T-helper 2 cell treated with Interferon-gamma antibody and Interleukin-4, amounts not matched to agents 5 μg/mL and 100 μg/mL, for 36 hours (primary cell): ENCODE results near the gene ARPP19.

Source experiments
- DNase-seq: peaks from one replicate; pipeline ENCODE4 v3.0.0; 2021; ENCODE audit warnings: low spot score
- H3K27ac Mint-ChIP-seq: one replicate; pipeline ENCODE4 v1.8.0; 2021; ENCODE audit warnings: mild to moderate bottlenecking, mixed read lengths
- H3K27me3 Mint-ChIP-seq: one replicate; pipeline ENCODE4 v1.8.0; 2021; ENCODE audit warnings: low read depth, mixed read lengths
- H3K36me3 Mint-ChIP-seq: one replicate; pipeline ENCODE4 v1.8.0; 2021; ENCODE audit warnings: low read depth, mixed read lengths
- H3K4me1 Mint-ChIP-seq: one replicate; pipeline ENCODE4 v1.8.0; 2021; ENCODE audit warnings: low read depth, mixed read lengths
- H3K4me3 Mint-ChIP-seq: one replicate; pipeline ENCODE4 v1.8.0; 2022; ENCODE audit warnings: mild to moderate bottlenecking, moderate library complexity, mixed read lengths
- H3K9me3 Mint-ChIP-seq: one replicate; pipeline ENCODE4 v1.8.0; 2021; ENCODE audit warnings: mixed read lengths

Gene ARPP19

GRCh38 chr15:52529341-52529924 lies 39.4 kb downstream of the ARPP19 start:
- Mint-ChIP-seq H3K36me3 (peaks cover 4% of the 10 kb centered on the region), H3K27me3 (peaks cover 14% of the 10 kb centered on the region), H3K9me3 (no peaks in the 10 kb centered on the region), H3K4me1 (peaks cover 20% of the 10 kb centered on the region), H3K27ac (peak overlapping the region; percentile 77), H3K4me3 (peak overlapping the region; percentile 78)
- no peak for DNase-seq

- Mint-ChIP-seq H3K27me3 (peaks cover 14% of the 10 kb centered on the region), H3K27ac (peak within 1 kb of the TSS; percentile 82), H3K4me1 (peaks cover 20% of the 10 kb centered on the region), H3K9me3 (no peaks in the 10 kb centered on the region), H3K36me3 (peaks cover 4% of the 10 kb centered on the region), H3K4me3 (peak within 1 kb of the TSS; percentile 93)
- DNase-seq: peak; percentile 79
Measured at GRCh38 chr15:52528564-52529340, 40.1 kb downstream of the ARPP19 start, which contains the start of gene MYO5A. MYO5A (minus strand) TSS chr15:52528880; CDS start chr15:52528806, 74 bp downstream.

GRCh38 chr15:52527911-52528563 lies 40.8 kb downstream of the ARPP19 start:
- Mint-ChIP-seq H3K27me3 (peaks cover 10% of the 10 kb centered on the region), H3K9me3 (no peaks in the 10 kb centered on the region), H3K4me1 (peaks cover 20% of the 10 kb centered on the region), H3K4me3 (peak overlapping the region; percentile 93), H3K27ac (peak overlapping the region; percentile 82), H3K36me3 (peaks cover 4% of the 10 kb centered on the region)
- DNase-seq: peak; percentile 28

- Mint-ChIP-seq H3K27me3 (peaks cover 10% of the 10 kb centered on the region), H3K36me3 (peaks cover 4% of the 10 kb centered on the region)
Measured at GRCh38 chr15:52527196-52527910, 41.5 kb downstream of the ARPP19 start.

GRCh38 chr15:52524223-52525136 lies 44.4 kb downstream of the ARPP19 start:
- Mint-ChIP-seq H3K36me3 (peaks cover 4% of the 10 kb centered on the region), H3K27me3 (no peaks in the 10 kb centered on the region), H3K9me3 (no peaks in the 10 kb centered on the region), H3K4me3 (no peak overlapping the region), H3K27ac (no peak overlapping the region), H3K4me1 (peaks cover 16% of the 10 kb centered on the region)
- DNase-seq: no peak

More at GRCh38 chr15:52527196-52527910, 41.5 kb downstream of the ARPP19 start:
- peak overlapping the region; percentile 82 for H3K27ac Mint-ChIP-seq
- H3K4me1 Mint-ChIP-seq: peaks cover 19% of the 10 kb centered on the region
- H3K4me3 Mint-ChIP-seq: peak overlapping the region; percentile 93
- no peaks in the 10 kb centered on the region for H3K9me3 Mint-ChIP-seq
- DNase-seq: no peak

- H3K27ac Mint-ChIP-seq: no peak overlapping the region
- H3K4me3 Mint-ChIP-seq: no peak overlapping the region
- peaks cover 20% of the 10 kb centered on the region for H3K4me1 Mint-ChIP-seq
Measured at GRCh38 chr15:52523647-52524046, 45.2 kb downstream of the ARPP19 start.

GRCh38 chr15:52523192-52523591 lies 45.6 kb downstream of the ARPP19 start:
- Mint-ChIP-seq H3K36me3 (peaks cover 4% of the 10 kb centered on the region), H3K9me3 (no peaks in the 10 kb centered on the region), H3K27ac (no peak overlapping the region), H3K4me3 (no peak overlapping the region), H3K4me1 (peaks cover 23% of the 10 kb centered on the region), H3K27me3 (no peaks in the 10 kb centered on the region)
- DNase-seq: no peak

More at GRCh38 chr15:52523647-52524046, 45.2 kb downstream of the ARPP19 start:
- H3K36me3 Mint-ChIP-seq: peaks cover 4% of the 10 kb centered on the region
- H3K9me3 Mint-ChIP-seq: no peaks in the 10 kb centered on the region
- no peaks in the 10 kb centered on the region for H3K27me3 Mint-ChIP-seq
- no peak for DNase-seq

GRCh38 chr15:52521682-52522081 lies 47.1 kb downstream of the ARPP19 start:
- Mint-ChIP-seq H3K36me3 (peaks cover 1% of the 10 kb centered on the region), H3K27ac (no peak overlapping the region), H3K4me3 (no peak overlapping the region), H3K9me3 (no peaks in the 10 kb centered on the region), H3K4me1 (peaks cover 18% of the 10 kb centered on the region), H3K27me3 (no peaks in the 10 kb centered on the region)
- DNase-seq: no peak

GRCh38 chr15:52520421-52520820 lies 48.4 kb downstream of the ARPP19 start:
- Mint-ChIP-seq H3K27me3 (no peaks in the 10 kb centered on the region), H3K4me1 (peaks cover 17% of the 10 kb centered on the region)

GRCh38 chr15:52518487-52519371 lies 50.1 kb downstream of the ARPP19 start:
- Mint-ChIP-seq H3K27me3 (no peaks in the 10 kb centered on the region), H3K4me1 (peaks cover 17% of the 10 kb centered on the region), H3K36me3 (no peaks in the 10 kb centered on the region), H3K9me3 (no peaks in the 10 kb centered on the region), H3K4me3 (no peak overlapping the region), H3K27ac (peak overlapping the region; percentile 49)
- no peak for DNase-seq

More at GRCh38 chr15:52520421-52520820, 48.4 kb downstream of the ARPP19 start:
- no peaks in the 10 kb centered on the region for H3K36me3 Mint-ChIP-seq
- DNase-seq: no peak
- H3K4me3 Mint-ChIP-seq: no peak overlapping the region
- no peak overlapping the region for H3K27ac Mint-ChIP-seq
- no peaks in the 10 kb centered on the region for H3K9me3 Mint-ChIP-seq

GRCh38 chr15:52517014-52517413 lies 51.8 kb downstream of the ARPP19 start:
- Mint-ChIP-seq H3K27ac (no peak overlapping the region), H3K36me3 (no peaks in the 10 kb centered on the region), H3K4me1 (peaks cover 15% of the 10 kb centered on the region), H3K27me3 (no peaks in the 10 kb centered on the region), H3K4me3 (no peak overlapping the region), H3K9me3 (no peaks in the 10 kb centered on the region)
- no peak for DNase-seq

- Mint-ChIP-seq H3K36me3 (no peaks in the 10 kb centered on the region), H3K27ac (no peak overlapping the region), H3K9me3 (no peaks in the 10 kb centered on the region), H3K27me3 (peaks cover 3% of the 10 kb centered on the region), H3K4me1 (peaks cover 11% of the 10 kb centered on the region), H3K4me3 (no peak overlapping the region)
- no peak for DNase-seq
Measured at GRCh38 chr15:52515343-52515742, 53.5 kb downstream of the ARPP19 start.
